DND-41 (cell line): Measurements from ENCODE around the gene TARBP2.
A peak's percentile ranks its signal among the peaks of the same experiment; 100 is the strongest.

Experiments
- ATAC-seq: fragments of 200-7000 bp; cut with Tn5 transposase; 3 replicates; pipeline ENCODE4 v1.9.1; 2021; ENCODE audit warnings: low read depth; ENCODE audit not compliant: insufficient read depth
- DNase-seq: peaks from one replicate; pipeline ENCODE4 v3.0.0-alpha.2; 2020
- H2AFZ ChIP-seq: 2 replicates; pipeline ENCODE4 v1.6.0; 2012; ENCODE audit warnings: low read depth, low read length
- H3K27ac ChIP-seq: 2 replicates; pipeline ENCODE4 v1.5.1; 2012; ENCODE audit warnings: low read length, inconsistent platforms
- H3K27me3 ChIP-seq: fragments of 200-600 bp; sonication (generic); 2 replicates; pipeline ENCODE4 v1.6.0; 2012; ENCODE audit warnings: low read length, mild to moderate bottlenecking, inconsistent platforms; ENCODE audit not compliant: insufficient read depth, poor library complexity
- H3K36me3 ChIP-seq: 2 replicates; pipeline ENCODE4 v1.5.1; 2012; ENCODE audit warnings: low read length, inconsistent platforms; ENCODE audit not compliant: insufficient read depth
- H3K4me1 ChIP-seq: 2 replicates; pipeline ENCODE4 v1.5.1; 2012; ENCODE audit warnings: mild to moderate bottlenecking, low read length; ENCODE audit not compliant: insufficient read depth
- H3K4me2 ChIP-seq: 2 replicates; pipeline ENCODE4 v1.6.0; 2012; ENCODE audit warnings: mild to moderate bottlenecking, moderate library complexity, low read length, inconsistent platforms; ENCODE audit not compliant: insufficient read depth
- H3K4me3 ChIP-seq, 2 experiments: fragments of 200-600 bp in 1 of 2; shearing (Covaris generic) in 1 of 2; 2 replicates each; pipeline ENCODE4 v1.5.1; 2012 to 2016; ENCODE audit warnings: inconsistent platforms in 2 of 2, low read length in 2 of 2, mild to moderate bottlenecking in 2 of 2, low read depth in 1 of 2, moderate library complexity in 1 of 2
- H3K79me2 ChIP-seq: 2 replicates; pipeline ENCODE4 v1.6.0; 2012; ENCODE audit warnings: low read length, inconsistent platforms; ENCODE audit not compliant: insufficient read depth
- H3K9ac ChIP-seq: 2 replicates; pipeline ENCODE4 v1.6.0; 2012; ENCODE audit warnings: low read depth, mild to moderate bottlenecking, inconsistent platforms, low read length, moderate library complexity
- H3K9me3 ChIP-seq: 2 replicates; pipeline ENCODE4 v1.5.1; 2012; ENCODE audit warnings: low read length, moderate library complexity, mild to moderate bottlenecking, inconsistent platforms; ENCODE audit not compliant: insufficient read depth, severe bottlenecking
- H4K20me1 ChIP-seq: 2 replicates; pipeline ENCODE4 v1.6.0; 2012; ENCODE audit warnings: low read length; ENCODE audit not compliant: insufficient read depth
- EZH2 ChIP-seq: IDR thresholded peaks from 3 replicates; pipeline ENCODE4 v1.6.1; 2012; ENCODE audit warnings: borderline replicate concordance, low read depth, mild to moderate bottlenecking, moderate library complexity, low read length, inconsistent platforms; ENCODE audit not compliant: severe bottlenecking
- TF ChIP-seq, protein P1 (sequence below): IDR thresholded peaks from 2 replicates; pipeline ENCODE4 v1.5.1; 2012; ENCODE audit warnings: borderline replicate concordance, low read length, moderate library complexity, mild to moderate bottlenecking; ENCODE audit not compliant: poor library complexity, severe bottlenecking; ENCODE audit errors: extremely low read depth

TARBP2 gene

DNA sequence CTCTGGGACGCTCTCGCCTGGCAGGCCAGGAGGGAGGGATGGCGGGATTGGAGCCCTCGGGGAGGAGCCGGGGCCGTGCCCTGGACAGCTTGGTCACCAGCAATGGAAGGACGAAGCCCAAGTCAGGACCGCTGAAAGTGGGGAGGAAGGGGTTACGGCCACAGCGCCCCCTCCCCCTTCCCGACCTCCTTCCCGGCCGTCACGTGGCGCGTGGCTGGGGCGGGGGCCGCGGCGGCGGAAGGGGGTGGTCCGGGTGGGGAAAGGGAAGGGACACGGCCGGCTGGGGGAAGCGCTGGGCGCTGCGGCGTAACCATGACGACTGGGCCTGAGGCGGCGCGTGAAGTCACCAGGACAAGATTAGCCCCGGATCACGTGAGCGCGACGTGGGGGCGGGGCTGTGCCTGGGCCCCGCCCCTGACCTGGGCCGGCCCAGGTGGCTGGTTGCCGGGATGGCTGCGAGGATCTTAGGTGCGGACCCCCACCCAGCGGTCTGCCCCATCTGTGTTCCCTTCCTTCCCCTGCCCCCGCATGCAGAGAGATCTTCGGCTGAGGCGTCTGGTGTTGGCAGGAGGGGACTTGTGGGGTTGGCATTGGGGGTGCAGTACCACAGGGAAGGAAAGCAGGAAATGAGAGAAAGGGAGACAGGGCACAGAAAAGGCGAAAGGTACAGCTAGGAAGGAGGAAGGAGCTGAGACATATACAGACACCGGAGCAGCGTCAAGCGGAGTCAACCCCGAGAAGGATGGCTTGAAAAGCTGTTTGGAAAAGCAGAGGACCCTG, 8.1 kb upstream of the TARBP2 start:
- H3K9me3 ChIP-seq: no peaks in the 10 kb centered on the region
- H3K27ac ChIP-seq: peak overlapping the region; percentile 38
- H3K36me3 ChIP-seq: peaks cover 2% of the 10 kb centered on the region; the same call in 1 of the 2 replicates
- no peak for TF ChIP-seq EZH2
- TF ChIP-seq, protein P1, sequence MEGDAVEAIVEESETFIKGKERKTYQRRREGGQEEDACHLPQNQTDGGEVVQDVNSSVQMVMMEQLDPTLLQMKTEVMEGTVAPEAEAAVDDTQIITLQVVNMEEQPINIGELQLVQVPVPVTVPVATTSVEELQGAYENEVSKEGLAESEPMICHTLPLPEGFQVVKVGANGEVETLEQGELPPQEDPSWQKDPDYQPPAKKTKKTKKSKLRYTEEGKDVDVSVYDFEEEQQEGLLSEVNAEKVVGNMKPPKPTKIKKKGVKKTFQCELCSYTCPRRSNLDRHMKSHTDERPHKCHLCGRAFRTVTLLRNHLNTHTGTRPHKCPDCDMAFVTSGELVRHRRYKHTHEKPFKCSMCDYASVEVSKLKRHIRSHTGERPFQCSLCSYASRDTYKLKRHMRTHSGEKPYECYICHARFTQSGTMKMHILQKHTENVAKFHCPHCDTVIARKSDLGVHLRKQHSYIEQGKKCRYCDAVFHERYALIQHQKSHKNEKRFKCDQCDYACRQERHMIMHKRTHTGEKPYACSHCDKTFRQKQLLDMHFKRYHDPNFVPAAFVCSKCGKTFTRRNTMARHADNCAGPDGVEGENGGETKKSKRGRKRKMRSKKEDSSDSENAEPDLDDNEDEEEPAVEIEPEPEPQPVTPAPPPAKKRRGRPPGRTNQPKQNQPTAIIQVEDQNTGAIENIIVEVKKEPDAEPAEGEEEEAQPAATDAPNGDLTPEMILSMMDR: no peak
- H4K20me1 ChIP-seq: 0 out of 2 replicates have a peak, but pooled peaks cover 1% of the 10 kb centered on the region
- H3K9ac ChIP-seq: peak overlapping the region; percentile 51
- ATAC-seq: peak; percentile 85
- no peaks in the 10 kb centered on the region for H3K27me3 ChIP-seq
- H3K4me1 ChIP-seq: peaks cover 28% of the 10 kb centered on the region
- peak overlapping the region; percentile 8 to 66; a peak in 3 of 4 replicates for H3K4me3 ChIP-seq
- DNase-seq: peak; percentile 76
- H2AFZ ChIP-seq: peak overlapping the region; percentile 81
- H3K4me2 ChIP-seq: peak overlapping the region; percentile 93
- no peaks in the 10 kb centered on the region for H3K79me2 ChIP-seq

DNA sequence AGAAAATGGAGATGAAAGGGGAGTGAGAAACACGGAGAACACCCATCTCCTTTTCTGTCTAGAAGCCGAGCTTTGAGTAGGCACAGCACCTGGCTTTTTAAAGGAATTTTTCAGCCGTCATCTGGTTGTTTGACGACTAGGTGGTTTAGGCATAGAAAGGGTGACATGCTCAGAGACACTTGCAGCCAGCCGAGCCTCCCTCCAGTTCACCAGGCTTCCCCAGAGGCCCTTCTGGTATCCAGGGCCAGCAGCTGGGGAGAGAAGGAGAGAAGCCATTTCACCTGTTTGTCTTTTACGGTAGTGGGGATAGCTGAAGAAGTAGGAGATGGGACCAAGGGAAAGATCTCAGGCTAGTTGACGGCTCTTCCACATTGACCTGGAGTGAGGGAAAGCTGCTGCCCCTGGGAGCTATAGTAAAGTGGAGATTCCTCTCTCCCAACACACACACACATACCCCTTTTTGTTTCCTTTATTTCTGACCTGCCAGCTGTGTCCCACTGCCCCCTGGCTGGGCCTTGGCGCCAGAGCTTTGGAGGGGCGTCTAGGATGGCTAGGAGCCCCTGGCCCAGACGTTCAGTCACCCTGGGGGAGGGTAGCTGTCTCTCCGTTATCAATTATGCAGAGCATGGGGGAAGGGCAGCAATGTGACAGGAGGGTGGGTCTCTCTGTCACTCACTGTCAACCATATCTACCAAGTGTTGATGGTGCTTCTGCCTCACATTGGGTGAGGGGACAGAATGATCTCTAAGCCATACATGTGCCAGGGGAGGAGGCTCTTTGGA, 7.3 kb upstream of the TARBP2 start:
- no peak for ATAC-seq
- no peak for TF ChIP-seq EZH2
- TF ChIP-seq, protein P1: no peak
- peak overlapping the region; percentile 38; the same call in 1 of the 2 replicates for H3K27ac ChIP-seq
- peaks cover 36% of the 10 kb centered on the region for H3K4me1 ChIP-seq
- peak overlapping the region; percentile 93 for H3K4me2 ChIP-seq
- H3K79me2 ChIP-seq: no peaks in the 10 kb centered on the region; the same call in 1 of the 2 replicates
- DNase-seq: no peak
- no peaks in the 10 kb centered on the region for H3K27me3 ChIP-seq
- H3K4me3 ChIP-seq: peak overlapping the region in 1 of 2 experiments; percentile 66; a peak in 2 of 4 replicates
- peak overlapping the region; percentile 51 for H3K9ac ChIP-seq
- H4K20me1 ChIP-seq: no peaks in the 10 kb centered on the region
- H3K36me3 ChIP-seq: no peaks in the 10 kb centered on the region
- H3K9me3 ChIP-seq: no peaks in the 10 kb centered on the region
- peak overlapping the region; percentile 81 for H2AFZ ChIP-seq

DNA sequence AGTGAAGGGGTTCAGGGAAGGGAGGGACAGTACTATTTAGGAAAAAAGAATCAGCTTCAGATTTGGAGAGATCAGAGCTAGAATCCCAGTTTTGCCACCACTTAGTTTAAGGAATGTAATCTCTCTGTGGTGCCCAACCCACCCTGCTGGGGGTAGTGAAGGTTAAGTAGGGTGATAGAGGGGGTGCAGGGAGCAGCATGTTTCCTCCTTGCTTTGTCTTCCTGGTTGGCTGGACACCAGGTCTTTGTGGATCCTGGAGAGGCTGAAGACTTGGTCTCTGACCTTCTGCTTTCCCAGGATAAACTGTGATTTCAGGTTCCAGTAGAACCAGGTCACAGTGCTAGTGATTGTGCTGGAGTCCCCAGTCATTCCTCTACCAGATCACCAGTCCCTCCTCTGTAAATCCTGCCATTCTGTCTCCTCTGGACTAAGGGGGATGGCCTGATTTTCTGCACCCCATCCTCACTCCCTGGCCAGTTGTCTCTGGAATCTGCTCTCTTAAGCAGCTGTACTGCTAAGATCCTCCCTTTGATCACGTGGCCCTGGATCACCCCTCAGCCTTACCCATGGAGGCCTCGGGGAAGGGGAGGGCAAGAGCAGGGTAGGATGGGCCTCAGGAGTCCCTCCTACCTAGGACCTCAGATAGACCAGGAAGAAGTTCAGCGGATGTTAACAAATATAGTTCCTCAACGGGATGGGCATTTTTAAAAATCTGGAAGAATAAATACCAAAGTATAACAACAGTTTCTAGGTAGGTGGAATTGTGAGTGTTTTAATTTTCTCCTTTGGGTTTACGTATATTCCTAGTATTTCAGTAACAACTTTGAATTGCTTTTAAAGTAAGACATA, 5.0 kb upstream of the TARBP2 start:
- DNase-seq (no peak), ATAC-seq (no peak)
- H3K79me2 ChIP-seq: no peaks in the 10 kb centered on the region; the same call in none of the 2 replicates
- H2AFZ ChIP-seq: no peak overlapping the region
- no peaks in the 10 kb centered on the region for H3K36me3 ChIP-seq
- no peak overlapping the region for H3K4me2 ChIP-seq
- H3K9me3 ChIP-seq: no peaks in the 10 kb centered on the region
- H3K4me1 ChIP-seq: peaks cover 50% of the 10 kb centered on the region
- H3K4me3 ChIP-seq: no peak overlapping the region
- no peak overlapping the region for H3K9ac ChIP-seq
- no peak overlapping the region for H3K27ac ChIP-seq
- no peaks in the 10 kb centered on the region for H4K20me1 ChIP-seq
- no peaks in the 10 kb centered on the region for H3K27me3 ChIP-seq
- no peak for TF ChIP-seq EZH2
- TF ChIP-seq, protein P1: no peak
